H1 (cell line): ENCODE results near the gene ERFE. TPM values are rescaled to one million over a fixed set of nuclear protein-coding genes. Genes with fewer than 3 reads are reported as not detected.

Experiments used
- CEBPB ChIP-seq: IDR thresholded peaks from 2 replicates; pipeline ENCODE4 v1.6.1; 2012; ENCODE audit warnings: low read depth, low read length
- CTBP2 ChIP-seq: IDR thresholded peaks from 2 replicates; pipeline ENCODE4 v1.7.0; 2011; ENCODE audit warnings: borderline replicate concordance, mild to moderate bottlenecking, moderate library complexity, mixed read lengths, low read length; ENCODE audit not compliant: insufficient read depth, insufficient read length
- GTF2F1 ChIP-seq: IDR thresholded peaks from 2 replicates; pipeline ENCODE4 v1.6.1; 2012; ENCODE audit warnings: low read depth, low read length, improper control_type of control experiment, borderline replicate concordance
- JUN ChIP-seq: IDR thresholded peaks from 2 replicates; pipeline ENCODE4 v1.6.1; 2011; ENCODE audit warnings: low read depth, mild to moderate bottlenecking, improper control_type of control experiment, low read length
- polyA plus RNA-seq, 7 experiments: library from polyadenylated mRNA; depleted of rRNA in 3 of 7; stranded (reverse) in 5 of 7; unstranded in 2 of 7; fragments of >200 nt in 5 of 7; fragments of 200-250 nt in 2 of 7; gene quantifications; 1 replicate in 5 of 7; 2 replicates in 1 of 7; 4 replicates in 1 of 7; pipeline versions ENCODE4 v1.2.1 to v1.2.3, GENCODE V29; 2011 to 2013; ENCODE audit warnings: missing spikeins in 2 of 7, mixed read lengths in 2 of 7
- total RNA-seq: library from RNA; stranded (reverse); fragmentation: NEBNext Ultra II Directional; extraction: Animal tissue kit (Norgen Biotek cat#: 25700); gene quantifications from 2 replicates; pipeline ENCODE4 v1.2.1, GENCODE V29; 2021

Gene ERFE
- total and polyA plus RNA-seq, 2 of the 8 experiments (the other 6 are each of a cell fraction or from before 2014, with no cell fraction given), result 2.5 to 3.6 TPM

GRCh38 chr2:238141541-238142318, 17.0 kb upstream of the ERFE start (continued):
- no peak for TF ChIP-seq GTF2F1
- no peak for TF ChIP-seq JUN
- no peak for TF ChIP-seq CEBPB
- no peak for TF ChIP-seq CTBP2
